Heart left ventricle (tissue), 13 donors: ENCODE data around the gene ERCC2.

Experiments used
- CTCF ChIP-seq, 12 donors: fragments of 200-600 bp; sonication (generic) in 4 of 12; IDR thresholded peaks; one replicate each; pipeline versions ENCODE4 v1.5.0 to v1.8.0; 2018 to 2022; ENCODE audit warnings: antibody characterized with exemption in 12 of 12, mild to moderate bottlenecking in 5 of 12
- POLR2A ChIP-seq, 2 donors: fragments of 450-650 bp; IDR thresholded peaks; one replicate each; pipeline ENCODE4 v1.6.1; 2017; ENCODE audit warnings: antibody characterized with exemption in 2 of 2, mild to moderate bottlenecking in 2 of 2, moderate library complexity in 2 of 2
- donor health status: ischemic (EF 13 %, LVEDD 7.1; RV severe dilation, severe dysfunction).
- donor health status: DM: no; HTN: yes; CAD: no.
- donor health status: DM: no; HTN: no; CAD: no.
- donor health status: ischemic (EF 25% LVEDD 6.9; RV normal size, moderate dysfunction).
- donor health status: ischemic (EF 25% LVEDD 5.7; RV mildly dilated, moderate dysfunction).
- donor health status: ischemic (EF 35%, LVEDD 5.7; RV mildly dilated, moderate dysfunction).
- donor health status: nonischemic (EF 11% LVEDD 7.7; RV severe dilation, severe dysfunction).
- donor health status: DM: yes; HTN: yes; CAD: no.
- donor health status: PGD.
- donor health status: ischemic (EF 29% LVEDD 5.4; RV normal size, mild dysfunction).
- donor health status: nonischemic (EF 23%, LVEDD 6.1; RV moderate dilation, normal function).

GRCh38 chr19:45408830-45409556, 38.6 kb upstream of the ERCC2 start:
- TF ChIP-seq CTCF (IDR thresholded peaks at IDR 0.05) (no peak), POLR2A (IDR thresholded peaks at IDR 0.05) (no peak)
